Activated CD8-positive, alpha-beta memory T cell treated with anti-CD3 and anti-CD28 coated beads, Interleukin-2, amount 50 U/mL, for 4 hours (primary cell): ENCODE data around the gene C1QTNF7.
A peak's percentile ranks its signal among the peaks of the same experiment; 100 is the strongest.

Source experiments
- DNase-seq: peaks from one replicate; pipeline ENCODE4 v3.0.0-alpha.2; 2020

The C1QTNF7 gene

GRCh38 chr4:15427701-15428100, at the start of gene C1QTNF7:
C1QTNF7 (plus strand) TSS chr4:15428033; CDS start chr4:15435744, 7,711 bp downstream.
- no peak for DNase-seq

- no peak for DNase-seq
Measured at GRCh38 chr4:15378062-15378461, 49.8 kb upstream of the C1QTNF7 start.

GRCh38 chr4:15378493-15378892, 49.3 kb upstream of the C1QTNF7 start:
- no peak for DNase-seq

- DNase-seq: no peak
Measured at GRCh38 chr4:15381806-15382338, 46.0 kb upstream of the C1QTNF7 start.

GRCh38 chr4:15382669-15383273, 45.1 kb upstream of the C1QTNF7 start:
- DNase-seq: no peak

GRCh38 chr4:15385515-15385914, 42.3 kb upstream of the C1QTNF7 start:
- no peak for DNase-seq

- DNase-seq: no peak
Measured at GRCh38 chr4:15385928-15386327, 41.9 kb upstream of the C1QTNF7 start.

- DNase-seq: no peak
Measured at GRCh38 chr4:15390494-15390893, 37.3 kb upstream of the C1QTNF7 start.

GRCh38 chr4:15392053-15392805, 35.6 kb upstream of the C1QTNF7 start:
- DNase-seq: no peak

- DNase-seq: no peak
Measured at GRCh38 chr4:15395311-15395710, 32.5 kb upstream of the C1QTNF7 start.

GRCh38 chr4:15396157-15396800, 31.6 kb upstream of the C1QTNF7 start:
- DNase-seq: peak; percentile 49

- DNase-seq: no peak
Measured at GRCh38 chr4:15398001-15398400, 29.8 kb upstream of the C1QTNF7 start.

- no peak for DNase-seq
Measured at GRCh38 chr4:15398732-15399131, 29.1 kb upstream of the C1QTNF7 start.

- no peak for DNase-seq
Measured at GRCh38 chr4:15400226-15400625, 27.6 kb upstream of the C1QTNF7 start.

- DNase-seq: no peak
Measured at GRCh38 chr4:15400981-15401671, 26.7 kb upstream of the C1QTNF7 start.

GRCh38 chr4:15402146-15402545, 25.7 kb upstream of the C1QTNF7 start:
- DNase-seq: no peak

- no peak for DNase-seq
Measured at GRCh38 chr4:15402974-15403373, 24.9 kb upstream of the C1QTNF7 start.

GRCh38 chr4:15405018-15405417, 22.8 kb upstream of the C1QTNF7 start:
- DNase-seq: no peak

- no peak for DNase-seq
Measured at GRCh38 chr4:15410750-15411149, 17.1 kb upstream of the C1QTNF7 start.

- no peak for DNase-seq
Measured at GRCh38 chr4:15412461-15412860, 15.4 kb upstream of the C1QTNF7 start.

GRCh38 chr4:15413010-15413622, 14.7 kb upstream of the C1QTNF7 start:
- DNase-seq: no peak

GRCh38 chr4:15413623-15414019, 14.2 kb upstream of the C1QTNF7 start:
- DNase-seq: no peak
